ENCODE measurements around the gene MRPL49.

DNA sequence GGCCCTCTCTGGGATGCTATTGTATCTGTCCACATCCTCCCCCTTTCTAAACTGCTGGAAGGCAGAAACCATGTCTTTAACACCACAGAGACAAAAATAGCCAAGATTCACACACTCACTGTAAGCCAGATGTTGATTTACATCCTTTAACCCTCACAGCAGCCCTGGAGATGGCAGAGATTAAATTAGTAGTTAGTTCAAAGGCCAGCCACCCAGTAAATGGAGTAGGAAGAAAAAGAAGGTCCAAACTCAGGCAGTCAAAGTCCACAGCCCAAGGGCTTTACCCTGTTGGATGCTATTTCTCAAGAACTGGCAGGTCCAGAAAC is 2.5 kb upstream of the MRPL49 start:
- TF ChIP-seq, protein P1, sequence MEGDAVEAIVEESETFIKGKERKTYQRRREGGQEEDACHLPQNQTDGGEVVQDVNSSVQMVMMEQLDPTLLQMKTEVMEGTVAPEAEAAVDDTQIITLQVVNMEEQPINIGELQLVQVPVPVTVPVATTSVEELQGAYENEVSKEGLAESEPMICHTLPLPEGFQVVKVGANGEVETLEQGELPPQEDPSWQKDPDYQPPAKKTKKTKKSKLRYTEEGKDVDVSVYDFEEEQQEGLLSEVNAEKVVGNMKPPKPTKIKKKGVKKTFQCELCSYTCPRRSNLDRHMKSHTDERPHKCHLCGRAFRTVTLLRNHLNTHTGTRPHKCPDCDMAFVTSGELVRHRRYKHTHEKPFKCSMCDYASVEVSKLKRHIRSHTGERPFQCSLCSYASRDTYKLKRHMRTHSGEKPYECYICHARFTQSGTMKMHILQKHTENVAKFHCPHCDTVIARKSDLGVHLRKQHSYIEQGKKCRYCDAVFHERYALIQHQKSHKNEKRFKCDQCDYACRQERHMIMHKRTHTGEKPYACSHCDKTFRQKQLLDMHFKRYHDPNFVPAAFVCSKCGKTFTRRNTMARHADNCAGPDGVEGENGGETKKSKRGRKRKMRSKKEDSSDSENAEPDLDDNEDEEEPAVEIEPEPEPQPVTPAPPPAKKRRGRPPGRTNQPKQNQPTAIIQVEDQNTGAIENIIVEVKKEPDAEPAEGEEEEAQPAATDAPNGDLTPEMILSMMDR (conservative IDR thresholded peaks at IDR 0.05 in 1 of 2, IDR thresholded peaks at IDR 0.05 in 1 of 2; ENCODE audit: extremely low read depth in 1 of 2, insufficient read depth in 1 of 2, low read depth in 1 of 2, low read length in 2 of 2) = no peak
- TF ChIP-seq EZH2 (IDR thresholded peaks at IDR 0.05; ENCODE audit: borderline replicate concordance, low read length) = no peak
